HG03565 (cell line): Measurements from ENCODE around the gene GBGT1.
"Not testable (repeated sequence)": the region's sequence is repeated elsewhere in the genome, so short reads cannot be mapped to it uniquely, and the experiment has no call there.

Source experiments
- ATAC-seq: cut with Tn5 transposase; IDR thresholded peaks from one replicate; pipeline ENCODE4 v1.9.1; 2021; ENCODE audit warnings: mild to moderate bottlenecking, moderate library complexity; ENCODE audit not compliant: unreplicated experiment

The GBGT1 gene

GRCh38 chr9:133199648-133200321, 36.1 kb upstream of the GBGT1 start:
- no peak for ATAC-seq

GRCh38 chr9:133195029-133195428, 31.3 kb upstream of the GBGT1 start:
- ATAC-seq = no peak

- no peak for ATAC-seq
These were observed 30.9 kb upstream of the GBGT1 start for GRCh38 chr9:133194597-133194996.

GRCh38 chr9:133191989-133192388, 28.3 kb upstream of the GBGT1 start:
- ATAC-seq = no peak

GRCh38 chr9:133189826-133190225, 26.1 kb upstream of the GBGT1 start:
- ATAC-seq = no peak

GRCh38 chr9:133188843-133189180, 25.1 kb upstream of the GBGT1 start:
- no peak for ATAC-seq

- ATAC-seq = no peak
These were observed 24.5 kb upstream of the GBGT1 start for GRCh38 chr9:133188006-133188842.

- no peak for ATAC-seq
These were observed 23.9 kb upstream of the GBGT1 start for GRCh38 chr9:133187561-133188005.

GRCh38 chr9:133186736-133187135, 23.0 kb upstream of the GBGT1 start:
- ATAC-seq = no peak

- ATAC-seq = no peak
These were observed 21.3 kb upstream of the GBGT1 start for GRCh38 chr9:133184971-133185370.

GRCh38 chr9:133182151-133182550, 18.4 kb upstream of the GBGT1 start:
- no peak for ATAC-seq

GRCh38 chr9:133181561-133181960, 17.8 kb upstream of the GBGT1 start:
- no peak for ATAC-seq

GRCh38 chr9:133180953-133181352, 17.2 kb upstream of the GBGT1 start:
- ATAC-seq = no peak

- ATAC-seq = no peak
These were observed 9.3 kb upstream of the GBGT1 start for GRCh38 chr9:133173056-133173455.

GRCh38 chr9:133171161-133171961, 7.6 kb upstream of the GBGT1 start:
- no peak for ATAC-seq

GRCh38 chr9:133170716-133171115, 7.0 kb upstream of the GBGT1 start:
- ATAC-seq = no peak

GRCh38 chr9:133169687-133170086, 6.0 kb upstream of the GBGT1 start:
- not testable (repeated sequence) for ATAC-seq

- no peak for ATAC-seq
These were observed 5.4 kb upstream of the GBGT1 start for GRCh38 chr9:133169102-133169501.

- no peak for ATAC-seq
These were observed 4.7 kb upstream of the GBGT1 start for GRCh38 chr9:133168432-133168831.

GRCh38 chr9:133167769-133168168, 4.1 kb upstream of the GBGT1 start:
- no peak for ATAC-seq

GRCh38 chr9:133167096-133167730, 3.5 kb upstream of the GBGT1 start:
- ATAC-seq = no peak
